T47D (cell line): Measurements from ENCODE around the gene RUNDC3A.

Source experiments
- DNase-seq, 2 experiments: peaks; one replicate each; pipeline versions ENCODE4 v3.0.0 to v3.0.0-alpha.2; 2011 to 2012; ENCODE audit warnings: low read depth in 1 of 2, low spot score in 1 of 2
- JUND ChIP-seq: IDR thresholded peaks from 2 replicates; pipeline ENCODE4 v1.6.1; 2012; ENCODE audit warnings: low read depth
- in situ Hi-C: cut with HindIII; loops from 2 replicates; pipeline ENCODE4 v1.10.0; 2016; ENCODE audit warnings: low sequenced_read_pairs, low pct_unique_long_range_greater_than_20kb

The RUNDC3A gene

DNA sequence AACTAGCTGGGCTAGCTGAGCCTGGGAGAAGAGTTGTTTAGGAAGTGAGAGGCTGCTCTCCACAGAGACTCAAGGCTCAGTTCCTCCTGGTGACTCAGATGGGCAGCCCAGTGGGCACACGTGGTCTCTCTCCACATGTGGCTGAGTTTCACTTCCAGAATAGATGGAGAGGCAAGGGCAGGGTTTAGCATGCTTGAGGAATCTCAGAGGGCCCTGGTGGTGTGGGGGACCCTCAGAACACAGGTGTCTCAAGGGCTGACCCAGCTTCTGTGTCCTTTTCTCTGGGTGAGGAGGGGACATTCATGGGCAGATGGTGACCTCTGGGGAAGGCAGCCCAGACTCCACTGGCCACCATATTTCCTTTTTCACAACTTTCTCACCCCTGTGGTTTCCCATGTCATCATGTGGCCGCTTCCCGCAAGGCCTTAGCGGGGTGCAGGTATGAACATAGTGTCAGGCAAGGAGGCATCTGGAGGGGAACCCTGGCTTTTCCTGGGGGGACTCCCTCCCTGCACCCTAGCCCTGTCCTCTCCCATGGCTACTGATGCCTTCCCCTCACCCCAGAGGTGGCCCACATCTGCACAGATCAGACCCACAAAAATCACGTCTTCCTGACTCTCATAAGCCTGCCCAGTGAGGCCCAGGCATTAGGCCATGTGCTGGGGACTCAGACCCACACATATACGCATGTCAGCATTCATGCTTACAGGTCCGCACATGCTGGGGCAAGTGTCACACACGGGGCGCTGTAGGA, 40.0 kb downstream of the RUNDC3A start:
- DNase-seq, result no peak
- in situ Hi-C loops, result no loop called here
- TF ChIP-seq JUND, result no peak

DNA sequence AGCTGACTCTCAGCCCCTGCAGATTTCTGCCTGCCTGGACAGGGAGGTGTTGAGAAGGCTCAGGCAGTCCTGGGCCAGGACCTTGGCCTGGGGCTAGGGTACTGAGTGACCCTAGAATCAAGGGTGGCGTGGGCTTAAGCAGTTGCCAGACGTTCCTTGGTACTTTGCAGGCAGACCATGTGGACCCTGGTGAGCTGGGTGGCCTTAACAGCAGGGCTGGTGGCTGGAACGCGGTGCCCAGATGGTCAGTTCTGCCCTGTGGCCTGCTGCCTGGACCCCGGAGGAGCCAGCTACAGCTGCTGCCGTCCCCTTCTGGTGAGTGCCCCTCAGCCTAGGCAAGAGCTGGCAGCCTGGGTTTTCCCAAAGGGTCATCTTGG, 40.6 kb downstream of the RUNDC3A start:
- no peak for TF ChIP-seq JUND
- in situ Hi-C loops, result no loop called here
- DNase-seq, result no peak

DNA sequence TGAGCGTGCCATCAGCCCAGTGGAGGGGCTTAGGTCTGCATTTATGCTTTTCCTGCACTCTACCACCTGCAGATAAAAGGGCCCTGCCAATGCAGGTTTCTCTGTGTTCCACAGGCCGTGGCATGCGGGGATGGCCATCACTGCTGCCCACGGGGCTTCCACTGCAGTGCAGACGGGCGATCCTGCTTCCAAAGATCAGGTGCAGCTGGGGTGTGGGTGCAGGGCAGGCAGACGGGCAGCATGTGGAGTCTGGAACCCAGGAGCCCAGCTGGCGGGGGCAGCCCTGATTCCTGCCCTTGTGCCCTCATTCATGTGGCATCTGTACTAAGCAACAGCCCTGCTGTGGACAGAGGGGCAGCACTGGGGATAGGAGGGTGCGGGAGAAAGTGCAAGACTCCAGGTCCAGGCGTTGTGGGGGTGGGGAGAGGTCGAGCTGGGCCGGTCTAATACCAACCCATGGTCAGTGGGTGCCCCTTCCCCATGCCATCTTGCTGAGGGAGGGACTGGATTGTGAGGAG, 41.2 kb downstream of the RUNDC3A start:
- in situ Hi-C loops, result no loop called here
- no peak for TF ChIP-seq JUND
- no peak for DNase-seq

DNA sequence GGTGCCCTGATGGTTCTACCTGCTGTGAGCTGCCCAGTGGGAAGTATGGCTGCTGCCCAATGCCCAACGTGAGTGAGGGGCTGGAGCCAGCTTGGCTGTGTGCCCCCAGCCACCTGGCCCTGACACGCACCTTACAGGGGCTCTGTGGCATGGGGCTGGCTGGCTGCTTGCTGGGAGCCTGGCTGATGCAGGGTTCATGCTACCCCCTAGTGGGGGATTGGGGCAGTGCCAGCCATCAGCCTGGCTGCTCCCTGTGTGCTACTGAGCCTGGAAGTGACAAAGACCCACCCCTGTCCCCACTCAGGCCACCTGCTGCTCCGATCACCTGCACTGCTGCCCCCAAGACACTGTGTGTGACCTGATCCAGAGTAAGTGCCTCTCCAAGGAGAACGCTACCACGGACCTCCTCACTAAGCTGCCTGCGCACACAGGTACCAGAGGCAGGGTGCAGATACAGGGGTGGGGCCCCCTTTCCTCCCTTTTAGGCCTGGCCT, 42.4 kb downstream of the RUNDC3A start:
- DNase-seq, result peak; percentile 73 to 99
- no peak for TF ChIP-seq JUND
- in situ Hi-C loops, result no loop called here

DNA sequence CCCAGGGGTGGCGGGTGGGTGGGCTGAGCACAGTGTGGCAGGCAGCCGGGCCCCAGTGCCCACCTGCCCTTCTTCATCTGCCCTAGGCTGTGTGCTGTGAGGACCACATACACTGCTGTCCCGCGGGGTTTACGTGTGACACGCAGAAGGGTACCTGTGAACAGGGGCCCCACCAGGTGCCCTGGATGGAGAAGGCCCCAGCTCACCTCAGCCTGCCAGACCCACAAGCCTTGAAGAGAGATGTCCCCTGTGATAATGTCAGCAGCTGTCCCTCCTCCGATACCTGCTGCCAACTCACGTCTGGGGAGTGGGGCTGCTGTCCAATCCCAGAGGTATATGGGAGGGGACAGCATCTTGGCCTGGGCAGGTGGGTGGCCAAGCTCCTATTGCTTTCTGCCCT, 43.1 kb downstream of the RUNDC3A start:
- peak in 1 of 2 experiments; percentile 32 for DNase-seq
- TF ChIP-seq JUND, result no peak
- in situ Hi-C loops, result no loop called here

DNA sequence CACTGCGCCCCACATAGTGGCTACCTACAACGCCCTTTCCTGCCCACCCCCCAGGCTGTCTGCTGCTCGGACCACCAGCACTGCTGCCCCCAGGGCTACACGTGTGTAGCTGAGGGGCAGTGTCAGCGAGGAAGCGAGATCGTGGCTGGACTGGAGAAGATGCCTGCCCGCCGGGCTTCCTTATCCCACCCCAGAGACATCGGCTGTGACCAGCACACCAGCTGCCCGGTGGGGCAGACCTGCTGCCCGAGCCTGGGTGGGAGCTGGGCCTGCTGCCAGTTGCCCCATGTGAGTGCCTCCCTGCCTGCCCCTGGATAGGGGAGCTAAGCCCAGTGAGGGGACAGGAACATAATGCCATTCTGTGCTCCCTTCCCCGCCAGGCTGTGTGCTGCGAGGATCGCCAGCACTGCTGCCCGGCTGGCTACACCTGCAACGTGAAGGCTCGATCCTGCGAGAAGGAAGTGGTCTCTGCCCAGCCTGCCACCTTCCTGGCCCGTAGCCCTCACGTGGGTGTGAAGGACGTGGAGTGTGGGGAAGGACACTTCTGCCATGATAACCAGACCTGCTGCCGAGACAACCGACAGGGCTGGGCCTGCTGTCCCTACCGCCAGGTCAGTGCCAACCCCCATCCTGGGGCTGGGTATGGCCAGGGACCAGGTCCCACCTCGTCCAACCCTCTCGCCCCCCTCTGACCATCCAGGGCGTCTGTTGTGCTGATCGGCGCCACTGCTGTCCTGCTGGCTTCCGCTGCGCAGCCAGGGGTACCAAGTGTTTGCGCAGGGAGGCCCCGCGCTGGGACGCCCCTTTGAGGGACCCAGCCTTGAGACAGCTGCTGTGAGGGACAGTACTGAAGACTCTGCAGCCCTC, 43.8 kb downstream of the RUNDC3A start:
- peak in 1 of 2 experiments; percentile 24 for DNase-seq
- in situ Hi-C loops, result no loop called here
- no peak for TF ChIP-seq JUND

DNA sequence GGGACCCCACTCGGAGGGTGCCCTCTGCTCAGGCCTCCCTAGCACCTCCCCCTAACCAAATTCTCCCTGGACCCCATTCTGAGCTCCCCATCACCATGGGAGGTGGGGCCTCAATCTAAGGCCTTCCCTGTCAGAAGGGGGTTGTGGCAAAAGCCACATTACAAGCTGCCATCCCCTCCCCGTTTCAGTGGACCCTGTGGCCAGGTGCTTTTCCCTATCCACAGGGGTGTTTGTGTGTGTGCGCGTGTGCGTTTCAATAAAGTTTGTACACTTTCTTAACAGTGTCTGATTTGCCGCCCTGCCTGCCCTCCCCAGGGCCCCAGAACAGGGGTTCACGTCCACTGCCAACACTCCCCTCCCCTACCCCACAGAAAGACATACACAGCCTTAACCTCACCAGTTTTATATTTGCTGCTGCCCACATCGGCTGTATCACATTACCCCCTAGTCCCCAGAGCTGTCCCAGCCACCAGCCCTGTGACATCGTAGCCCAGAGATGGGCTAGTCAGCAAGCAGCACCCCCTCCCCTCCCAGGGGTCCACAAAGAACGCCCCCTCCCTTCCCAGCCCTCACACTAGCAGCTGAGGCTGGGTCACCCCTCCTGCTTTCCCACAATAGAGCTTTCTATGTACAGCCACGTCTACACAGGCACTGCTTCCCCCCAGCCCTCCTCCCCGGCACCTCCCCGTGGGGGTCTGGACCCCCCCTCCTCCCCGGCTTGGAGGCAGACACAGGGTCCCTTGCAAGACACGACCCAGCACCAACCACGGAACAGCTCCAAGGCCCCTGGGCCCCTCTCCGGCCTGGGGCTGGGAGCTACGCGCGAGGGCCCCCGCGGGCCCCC, 44.6 kb downstream of the RUNDC3A start:
- in situ Hi-C loops, result no loop called here
- peak in 1 of 2 experiments; percentile 56 for DNase-seq
- TF ChIP-seq JUND, result no peak

DNA sequence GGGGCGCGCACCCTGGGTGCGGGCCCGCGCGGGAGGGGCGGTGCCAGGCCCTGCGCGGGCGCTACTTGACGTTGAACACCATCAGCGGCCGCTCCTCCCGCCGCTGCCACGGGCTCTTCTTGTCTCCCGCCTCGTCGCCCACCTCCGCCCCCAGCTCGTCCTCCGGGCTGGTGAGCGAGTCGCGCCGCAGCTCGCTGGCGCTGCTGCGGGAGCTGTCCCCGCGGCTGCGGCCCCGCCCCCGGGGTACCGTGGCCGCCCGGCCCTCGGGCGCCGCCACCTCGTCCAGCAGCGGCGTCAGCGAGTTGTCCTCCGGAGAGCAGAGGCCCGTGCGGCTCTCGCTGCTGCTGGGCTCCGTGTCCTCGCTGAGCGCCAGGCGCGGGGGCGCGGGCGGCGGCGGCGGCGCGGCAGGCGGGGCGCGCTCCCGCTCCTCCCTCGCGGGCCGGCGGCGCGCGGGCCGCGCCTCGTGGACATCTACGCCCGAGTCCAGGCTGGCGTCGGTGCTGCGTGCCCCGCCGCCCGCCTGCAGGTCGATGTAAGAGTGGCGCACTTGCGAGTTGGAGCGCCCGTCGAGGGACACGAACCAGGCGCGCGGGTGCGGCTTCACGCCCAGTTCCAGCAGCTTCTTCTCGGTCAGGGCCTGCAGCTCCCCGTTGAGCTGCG, 45.4 kb downstream of the RUNDC3A start:
- no peak for TF ChIP-seq JUND
- in situ Hi-C loops, result no loop called here

DNA sequence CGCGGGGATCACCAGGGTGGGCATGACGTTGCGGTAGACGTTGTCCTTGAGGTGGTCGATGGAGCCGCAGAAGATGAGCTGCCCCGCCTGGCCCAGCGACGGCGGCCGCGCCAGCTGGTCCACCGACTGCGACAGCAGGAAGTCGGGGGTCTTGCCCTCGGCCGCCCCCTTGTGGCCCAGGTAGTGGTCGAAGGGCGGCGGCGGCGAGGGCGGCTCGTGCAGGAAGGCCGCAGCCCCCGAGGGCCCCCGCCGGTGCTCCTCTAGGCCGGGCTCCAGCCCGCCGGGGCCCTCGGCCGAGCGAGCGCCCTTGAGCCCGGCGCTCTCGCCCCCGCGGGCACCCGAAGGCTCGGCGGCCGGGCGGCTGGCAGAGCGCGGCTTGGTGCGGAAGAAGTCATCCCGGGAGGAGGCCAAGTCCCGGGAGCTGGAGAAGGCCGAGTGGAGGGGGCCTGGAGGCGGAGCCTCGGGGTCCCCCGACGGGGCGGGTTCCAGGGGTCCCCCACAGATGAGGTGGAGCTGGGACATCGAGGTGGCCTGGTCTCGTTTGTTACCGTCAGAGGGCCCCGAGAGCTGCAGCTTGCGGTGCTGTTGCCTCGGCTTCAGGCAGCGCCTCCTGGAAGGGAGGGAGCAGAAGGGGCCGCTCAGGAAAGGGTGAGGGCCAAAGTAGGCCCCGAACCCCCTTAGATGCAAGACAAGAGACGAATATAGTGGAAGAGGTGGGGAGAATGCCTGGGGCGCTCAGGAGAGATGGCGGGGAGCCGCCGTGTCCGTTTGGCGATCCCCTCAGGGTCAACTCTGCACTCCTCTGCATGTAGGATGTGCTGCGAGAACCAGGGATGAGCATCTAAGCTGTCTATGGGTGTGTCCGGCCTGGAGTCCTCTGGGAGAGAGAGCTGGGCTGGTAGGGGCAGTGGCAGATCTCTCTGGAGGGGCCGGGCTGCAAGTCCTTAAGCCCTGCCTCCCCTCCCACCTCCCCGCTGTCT, 46.5 kb downstream of the RUNDC3A start:
- TF ChIP-seq JUND, result no peak
- in situ Hi-C loops, result no loop called here
- DNase-seq, result no peak

More for the DNA sequence above, 45.4 kb downstream of the RUNDC3A start:
- peak in 1 of 2 experiments; percentile 38 for DNase-seq

DNA sequence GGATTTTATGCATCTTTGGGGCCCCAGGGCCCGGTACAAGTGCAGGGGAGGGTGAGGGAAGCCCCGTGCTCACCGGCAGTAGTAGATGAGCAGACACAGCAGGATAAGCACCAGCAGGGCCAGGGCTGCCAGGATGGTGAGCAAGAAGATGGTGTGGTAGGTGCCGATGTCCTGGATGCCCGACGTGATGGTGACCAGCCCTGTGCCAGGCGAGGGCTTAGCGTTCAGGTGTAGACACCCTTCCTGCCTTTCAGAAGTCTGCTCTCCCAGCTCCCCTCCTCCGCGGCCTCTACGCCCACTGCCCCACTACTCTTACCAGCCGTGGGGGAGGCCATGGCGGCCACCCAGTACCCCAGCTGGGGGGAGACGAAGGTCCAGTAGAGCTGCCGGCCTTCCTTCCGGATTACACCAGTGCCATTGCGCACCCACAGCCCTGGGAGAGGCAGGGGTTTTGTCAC, 47.3 kb downstream of the RUNDC3A start:
- in situ Hi-C loops, result no loop called here
- no peak for DNase-seq
- TF ChIP-seq JUND, result no peak

DNA sequence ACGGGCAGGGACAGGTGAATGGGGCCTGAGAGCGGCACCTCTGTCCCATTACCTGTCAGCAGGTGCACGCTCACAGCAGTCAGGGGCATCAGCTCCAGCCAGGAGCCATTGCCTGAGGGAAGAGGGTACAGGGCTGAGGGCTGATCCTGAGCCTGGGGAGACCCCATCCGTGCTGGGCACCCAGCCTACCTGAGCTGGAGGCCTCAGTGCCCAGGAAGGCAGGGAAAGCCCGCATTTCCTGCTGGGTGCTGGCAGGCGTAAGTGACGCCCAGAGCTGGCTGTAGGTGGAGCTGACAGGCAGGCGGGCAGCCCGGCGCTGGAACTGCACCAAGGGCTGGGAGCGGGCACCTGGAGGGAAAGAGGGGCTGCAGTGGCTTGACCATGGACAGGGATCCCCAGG, 47.8 kb downstream of the RUNDC3A start:
- no peak for TF ChIP-seq JUND
- in situ Hi-C loops, result no loop called here
- peak in 1 of 2 experiments; percentile 58 for DNase-seq
